Neural progenitor cell (in vitro differentiated cells): ENCODE measurements around the gene AHSP. TPM values are rescaled to one million over a fixed set of nuclear protein-coding genes. Genes with fewer than 3 reads are reported as not detected.

ENCODE experiments used
- DNase-seq: peaks from one replicate; pipeline ENCODE4 v3.0.0-alpha.2; 2016; ENCODE audit warnings: low spot score
- H2AFZ ChIP-seq: fragments of 200-600 bp; sonication (generic); replicated peaks from 2 replicates; pipeline ENCODE4 v1.6.1; 2016; ENCODE audit warnings: antibody characterized with exemption
- H3F3A ChIP-seq: fragments of 200-600 bp; sonication (generic); 2 replicates; pipeline ENCODE4 v1.6.1; 2016; ENCODE audit warnings: antibody characterized with exemption, low read depth
- H3K27ac ChIP-seq: fragments of 200-600 bp; sonication (generic); 2 replicates; pipeline ENCODE4 v1.5.1; 2016; ENCODE audit warnings: mild to moderate bottlenecking
- H3K27me3 ChIP-seq: fragments of 200-600 bp; sonication (generic); 2 replicates; pipeline ENCODE4 v1.6.1; 2016; ENCODE audit warnings: mild to moderate bottlenecking, moderate library complexity
- H3K36me3 ChIP-seq: fragments of 200-600 bp; sonication (generic); 2 replicates; pipeline ENCODE4 v1.5.1; 2016
- H3K4me1 ChIP-seq: fragments of 200-600 bp; sonication (generic); 2 replicates; pipeline ENCODE4 v1.6.1; 2016; ENCODE audit warnings: mixed run types
- H3K4me2 ChIP-seq: fragments of 200-600 bp; sonication (generic); 2 replicates; pipeline ENCODE4 v1.6.1; 2016
- H3K4me3 ChIP-seq: fragments of 200-600 bp; sonication (generic); 2 replicates; pipeline ENCODE4 v1.5.1; 2016
- H3K79me2 ChIP-seq: fragments of 200-600 bp; sonication (generic); 2 replicates; pipeline ENCODE4 v1.6.1; 2016; ENCODE audit warnings: low read depth
- H3K9ac ChIP-seq: fragments of 200-600 bp; sonication (generic); 2 replicates; pipeline ENCODE4 v1.6.1; 2016
- H3K9me3 ChIP-seq: fragments of 200-600 bp; sonication (generic); 2 replicates; pipeline ENCODE4 v1.5.1; 2016; ENCODE audit warnings: low read depth
- H4K20me1 ChIP-seq: fragments of 200-600 bp; sonication (generic); 2 replicates; pipeline ENCODE4 v1.6.1; 2016; ENCODE audit warnings: low read depth
- H3K27ac Mint-ChIP-seq: 3 replicates; pipeline ENCODE4 v1.8.0; 2021; ENCODE audit warnings: mixed read lengths
- H3K27me3 Mint-ChIP-seq: 2 replicates; pipeline ENCODE4 v1.8.0; 2022; ENCODE audit warnings: low read depth, mild to moderate bottlenecking, inconsistent platforms, moderate library complexity, mixed read lengths; ENCODE audit not compliant: insufficient read depth
- H3K36me3 Mint-ChIP-seq: 3 replicates; pipeline ENCODE4 v1.8.0; 2021; ENCODE audit warnings: mixed read lengths
- H3K4me1 Mint-ChIP-seq: 3 replicates; pipeline ENCODE4 v1.8.0; 2021; ENCODE audit warnings: mixed read lengths
- H3K4me3 Mint-ChIP-seq: 3 replicates; pipeline ENCODE4 v1.8.0; 2021; ENCODE audit warnings: mild to moderate bottlenecking, moderate library complexity, mixed read lengths
- H3K9me3 Mint-ChIP-seq: 3 replicates; pipeline ENCODE4 v1.8.0; 2020; ENCODE audit warnings: mixed read lengths
- EZH2 ChIP-seq: fragments of 200-600 bp; sonication (generic); IDR thresholded peaks from 2 replicates; pipeline ENCODE4 v1.6.1; 2017; ENCODE audit warnings: antibody characterized with exemption, mild to moderate bottlenecking, moderate library complexity
- EZH2phosphoT487 ChIP-seq: fragments of 200-600 bp; sonication (generic); IDR thresholded peaks from 2 replicates; pipeline ENCODE4 v1.6.1; 2017; ENCODE audit warnings: antibody characterized with exemption
- total RNA-seq: library from RNA; depleted of rRNA; stranded (reverse); fragments of >200 nt; gene quantifications from 2 replicates; pipeline ENCODE4 v1.2.3, GENCODE V29; 2015; ENCODE audit warnings: low replicate concordance
- TF ChIP-seq, protein P1 (sequence below): fragments of 200-600 bp; sonication (generic); IDR thresholded peaks from 2 replicates; pipeline ENCODE4 v1.5.1; 2017; ENCODE audit warnings: antibody characterized with exemption, mild to moderate bottlenecking

AHSP gene
- total RNA-seq, 1 donor from 2014 or later, result not detected

DNA sequence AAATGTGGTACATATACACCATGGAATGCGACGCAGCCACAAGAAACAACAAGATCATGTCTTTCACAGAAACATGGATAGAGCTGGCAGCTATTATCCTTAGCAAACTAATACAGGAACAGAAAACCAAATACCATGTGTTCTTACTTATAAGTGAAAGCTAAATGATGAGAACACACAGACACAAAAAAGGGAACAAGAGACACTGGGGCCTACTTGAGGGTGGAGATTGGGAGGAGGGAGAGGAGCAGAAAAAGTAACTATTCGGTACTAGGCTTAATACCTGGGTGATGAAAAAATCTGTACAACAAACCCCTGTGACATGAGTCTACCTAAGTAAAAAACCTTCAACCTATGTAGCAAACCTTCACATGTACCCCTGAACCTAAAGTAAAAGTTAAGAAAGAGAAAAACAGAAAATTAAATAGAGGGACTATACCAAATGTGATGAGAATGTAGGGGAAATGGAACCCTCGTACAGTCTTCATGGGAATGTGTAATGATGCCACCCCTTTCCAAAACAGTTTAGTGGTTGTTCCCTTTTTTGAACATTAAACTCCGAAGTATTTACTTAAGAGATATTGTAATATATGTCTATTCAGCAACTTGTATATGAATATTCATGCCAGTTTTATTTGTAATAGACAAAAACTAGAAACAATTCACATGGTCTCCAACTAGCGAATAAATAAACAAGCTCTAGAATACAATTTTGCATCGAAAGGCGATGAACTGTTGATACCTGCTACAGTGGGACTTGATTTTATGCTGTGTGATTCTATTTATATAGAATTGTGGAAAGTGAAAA is 33.9 kb downstream of the AHSP start:
- H3K36me3 ChIP-seq, result no peaks in the 10 kb centered on the region
- no peak overlapping the region for H2AFZ ChIP-seq
- H3K27me3 Mint-ChIP-seq, result peaks cover 5% of the 10 kb centered on the region

DNA sequence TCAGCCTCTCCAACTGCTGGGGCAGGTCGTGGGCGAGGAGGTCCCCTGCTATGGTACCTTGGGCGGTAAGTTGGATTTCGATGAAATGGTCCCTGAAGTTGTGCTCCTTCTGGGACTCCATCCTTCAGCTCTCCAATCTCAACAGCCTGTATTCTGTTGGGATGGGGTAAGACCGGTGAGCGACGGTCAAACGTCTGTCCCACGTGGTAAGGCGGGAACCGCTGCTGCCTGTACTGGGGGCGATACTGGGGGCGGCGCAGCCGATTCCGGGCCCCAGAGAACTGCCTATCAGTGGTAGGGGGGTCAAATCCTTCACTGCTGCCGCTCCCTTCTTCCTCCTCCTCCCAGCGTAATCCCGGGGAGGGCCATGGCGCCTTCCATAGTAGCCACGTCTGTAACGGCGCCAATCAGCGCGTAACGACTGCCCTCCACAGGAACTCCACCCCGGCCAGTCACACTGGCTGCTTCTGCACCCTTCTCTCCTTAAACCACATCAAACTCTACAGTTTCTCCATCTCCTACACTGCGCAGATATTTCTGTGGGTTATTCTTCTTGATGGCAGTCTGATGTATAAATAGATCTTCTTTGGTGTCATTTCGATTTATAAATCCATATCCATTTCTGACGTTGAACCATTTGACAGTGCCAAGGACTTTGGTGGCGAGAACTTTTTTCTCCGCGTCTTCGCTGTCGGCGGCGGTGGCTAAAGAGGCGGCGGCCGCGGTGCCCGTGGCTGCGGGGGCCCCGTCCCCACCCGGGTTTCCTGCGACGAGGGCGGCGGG is 41.1 kb downstream of the AHSP start:
- Mint-ChIP-seq H3K9me3 (peaks cover 5% of the 10 kb centered on the region), H3K36me3 (no peaks in the 10 kb centered on the region), H3K4me1 (no peaks in the 10 kb centered on the region), H3K27me3 (peaks cover 26% of the 10 kb centered on the region), H3K27ac (no peak overlapping the region), H3K4me3 (peak overlapping the region; percentile 44)
- peak overlapping the region; percentile 79 for H3K4me2 ChIP-seq
- H3K79me2 ChIP-seq, result no peaks in the 10 kb centered on the region
- H3K9me3 ChIP-seq, result no peaks in the 10 kb centered on the region
- peak overlapping the region; percentile 87 for H2AFZ ChIP-seq
- DNase-seq, result peak; percentile 51
- no peak overlapping the region for H3K27ac ChIP-seq
- TF ChIP-seq, protein P1, sequence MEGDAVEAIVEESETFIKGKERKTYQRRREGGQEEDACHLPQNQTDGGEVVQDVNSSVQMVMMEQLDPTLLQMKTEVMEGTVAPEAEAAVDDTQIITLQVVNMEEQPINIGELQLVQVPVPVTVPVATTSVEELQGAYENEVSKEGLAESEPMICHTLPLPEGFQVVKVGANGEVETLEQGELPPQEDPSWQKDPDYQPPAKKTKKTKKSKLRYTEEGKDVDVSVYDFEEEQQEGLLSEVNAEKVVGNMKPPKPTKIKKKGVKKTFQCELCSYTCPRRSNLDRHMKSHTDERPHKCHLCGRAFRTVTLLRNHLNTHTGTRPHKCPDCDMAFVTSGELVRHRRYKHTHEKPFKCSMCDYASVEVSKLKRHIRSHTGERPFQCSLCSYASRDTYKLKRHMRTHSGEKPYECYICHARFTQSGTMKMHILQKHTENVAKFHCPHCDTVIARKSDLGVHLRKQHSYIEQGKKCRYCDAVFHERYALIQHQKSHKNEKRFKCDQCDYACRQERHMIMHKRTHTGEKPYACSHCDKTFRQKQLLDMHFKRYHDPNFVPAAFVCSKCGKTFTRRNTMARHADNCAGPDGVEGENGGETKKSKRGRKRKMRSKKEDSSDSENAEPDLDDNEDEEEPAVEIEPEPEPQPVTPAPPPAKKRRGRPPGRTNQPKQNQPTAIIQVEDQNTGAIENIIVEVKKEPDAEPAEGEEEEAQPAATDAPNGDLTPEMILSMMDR, result peak; percentile 16
- peak; percentile 82 for TF ChIP-seq EZH2
- TF ChIP-seq EZH2phosphoT487, result peak; percentile 63
- peak overlapping the region; percentile 48 for H3K4me3 ChIP-seq
- no peaks in the 10 kb centered on the region for H3K36me3 ChIP-seq
- H4K20me1 ChIP-seq, result no peaks in the 10 kb centered on the region
- peaks cover 2% of the 10 kb centered on the region for H3F3A ChIP-seq
- H3K9ac ChIP-seq, result no peak overlapping the region
- peaks cover 79% of the 10 kb centered on the region for H3K27me3 ChIP-seq
- H3K4me1 ChIP-seq, result no peaks in the 10 kb centered on the region

More for the DNA sequence above, 33.9 kb downstream of the AHSP start:
- Histone ChIP-seq H3K27me3 (peaks cover 21% of the 10 kb centered on the region), H3K9me3 (no peaks in the 10 kb centered on the region), H3K4me1 (no peaks in the 10 kb centered on the region), H3K4me3 (no peak overlapping the region), H4K20me1 (no peaks in the 10 kb centered on the region), H3K4me2 (no peak overlapping the region), H3K27ac (no peak overlapping the region), H3F3A (no peaks in the 10 kb centered on the region), H3K79me2 (no peaks in the 10 kb centered on the region), H3K9ac (no peak overlapping the region)
- no peak for DNase-seq
- Mint-ChIP-seq H3K27ac (no peak overlapping the region), H3K4me1 (no peaks in the 10 kb centered on the region), H3K4me3 (no peak overlapping the region), H3K36me3 (no peaks in the 10 kb centered on the region), H3K9me3 (no peaks in the 10 kb centered on the region)
- TF ChIP-seq, protein P1, result no peak
- no peak for TF ChIP-seq EZH2phosphoT487
- no peak for TF ChIP-seq EZH2

DNA sequence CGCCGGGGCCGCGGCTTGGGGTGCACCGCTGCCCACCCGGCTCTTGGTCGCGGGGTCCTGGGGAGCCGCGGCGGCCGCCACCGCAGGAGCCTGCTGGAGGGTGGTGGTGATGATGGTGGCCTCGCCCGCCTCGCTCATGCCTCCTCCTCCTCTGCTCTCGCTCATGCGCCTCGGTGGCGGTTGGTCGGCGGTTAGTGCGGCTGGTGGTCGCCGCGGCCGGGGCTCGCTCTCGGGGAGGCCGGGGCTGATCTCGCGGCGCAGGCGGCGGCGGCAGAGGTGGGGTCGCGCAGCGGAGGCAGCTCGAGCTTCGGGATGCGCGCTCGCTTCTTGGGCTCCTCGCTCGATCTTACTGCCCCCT is 41.6 kb downstream of the AHSP start:
- H3K36me3 Mint-ChIP-seq, result no peaks in the 10 kb centered on the region
- DNase-seq, result peak; percentile 34
- Histone ChIP-seq H3K36me3 (no peaks in the 10 kb centered on the region), H3K4me1 (no peaks in the 10 kb centered on the region), H3F3A (peaks cover 2% of the 10 kb centered on the region), H3K27me3 (peaks cover 79% of the 10 kb centered on the region), H3K4me2 (peak overlapping the region; percentile 79), H3K9me3 (no peaks in the 10 kb centered on the region), H3K4me3 (peak overlapping the region; percentile 48), H2AFZ (peak overlapping the region; percentile 87), H3K27ac (no peak overlapping the region), H4K20me1 (no peaks in the 10 kb centered on the region), H3K9ac (no peak overlapping the region), H3K79me2 (no peaks in the 10 kb centered on the region)
- peaks cover 26% of the 10 kb centered on the region for H3K27me3 Mint-ChIP-seq
- no peaks in the 10 kb centered on the region for H3K4me1 Mint-ChIP-seq
- no peak overlapping the region for H3K4me3 Mint-ChIP-seq
- no peak overlapping the region for H3K27ac Mint-ChIP-seq
- peaks cover 5% of the 10 kb centered on the region for H3K9me3 Mint-ChIP-seq
- peak; percentile 46 for TF ChIP-seq EZH2phosphoT487
- TF ChIP-seq, protein P1, result no peak
- TF ChIP-seq EZH2, result peak; percentile 64
